ENCODE measurements around the gene FAIM. TPM values are rescaled to one million over a fixed set of nuclear protein-coding genes. Genes with fewer than 3 reads are reported as not detected.
"Not testable (repeated sequence)": the region's sequence is repeated elsewhere in the genome, so short reads cannot be mapped to it uniquely, and the experiment has no call there.

Gene FAIM
- total and polyA plus RNA-seq, 2 donors (not counting 3 experiments of a cell fraction or from before 2014, with no cell fraction given): 2.3 to 11.9 TPM

- no peaks in the 10 kb centered on the region for H3K27me3 ChIP-seq (ENCODE audit: control insufficient read depth in 2 of 2, insufficient read depth in 2 of 2, low read length in 2 of 2)
- FAIRE-seq: no peak
- H3K36me3 ChIP-seq (ENCODE audit: control insufficient read depth in 2 of 2, extremely low read depth in 1 of 2, insufficient read depth in 2 of 2, low read length in 2 of 2): no peaks in the 10 kb centered on the region
- no peaks in the 10 kb centered on the region for H3K9me3 ChIP-seq (replicated peaks; ENCODE audit: control insufficient read depth, insufficient read depth, low read length)
- TF ChIP-seq GATA2 (IDR thresholded peaks at IDR 0.05; ENCODE audit: insufficient read depth, insufficient read length, low read depth, low read length) (no peak), CTCF (IDR thresholded peaks at IDR 0.05; ENCODE audit: extremely low read depth in 1 of 2, insufficient read depth in 1 of 2, low read depth in 1 of 2, low read length in 2 of 2) (no peak), MAX (IDR thresholded peaks at IDR 0.05; ENCODE audit: insufficient read depth, insufficient read length) (no peak), FOS (IDR thresholded peaks at IDR 0.05; ENCODE audit: borderline replicate concordance, insufficient read depth, low read length) (no peak), POLR2A (IDR thresholded peaks at IDR 0.05; ENCODE audit: low read depth, low read length) (no peak), JUN (IDR thresholded peaks at IDR 0.05; ENCODE audit: borderline replicate concordance, insufficient read depth, insufficient read length, low read depth) (no peak), POLR2AphosphoS5 (IDR thresholded peaks at IDR 0.05; ENCODE audit: insufficient read depth, low read depth, low read length) (no peak), MYC (IDR thresholded peaks at IDR 0.05; ENCODE audit: low read depth, low read length) (no peak), EZH2 (IDR thresholded peaks at IDR 0.05; ENCODE audit: borderline replicate concordance, low read depth, low read length, severe bottlenecking) (no peak)
- no peak for DNase-seq (ENCODE audit: low read depth, low spot score)
- H3K27ac ChIP-seq (ENCODE audit: insufficient read depth, low read depth, low read length): no peak overlapping the region
- no peaks in the 10 kb centered on the region for H4K20me1 ChIP-seq (replicated peaks; ENCODE audit: control insufficient read depth, extremely low read depth, insufficient read depth, low read length)
- H2AFZ ChIP-seq (ENCODE audit: low read depth, low read length): no peak overlapping the region
- no peaks in the 10 kb centered on the region for H3K9me1 ChIP-seq (replicated peaks; ENCODE audit: control insufficient read depth, extremely low read depth, insufficient read depth, low read length)
- H3K9ac ChIP-seq (replicated peaks; ENCODE audit: extremely low read depth, insufficient read depth, low read length): no peak overlapping the region
- no TSS peak for BruUV-seq (replicated peaks)
- H3K4me1 ChIP-seq (ENCODE audit: control insufficient read depth, extremely low read depth, insufficient read depth, low read length): no peaks in the 10 kb centered on the region
- H3K4me2 ChIP-seq (ENCODE audit: insufficient read depth, low read length): no peak overlapping the region
- ChIA-PET CTCF (interaction anchor here (1.5 to 2.1 kb wide), 3 partner anchors 10 to 358 kb away, joined by 3 to 6 read pairs (median 4); partner anchors contain the start of gene CEP70), POLR2A (no interaction called here)
- dilution Hi-C loops (cut with MboI; ENCODE audit: extremely low pct_ligation_motif_present, low sequenced_read_pairs): no loop called here
- H3K79me2 ChIP-seq (ENCODE audit: control insufficient read depth, insufficient read depth, low read length): no peaks in the 10 kb centered on the region
- H3K4me3 ChIP-seq (replicated peaks in 1 of 3; ENCODE audit: insufficient read depth in 1 of 3, low read depth in 1 of 3, low read length in 3 of 3): no peak overlapping the region
- intact Hi-C loops (cut with micrococcal nuclease): no loop called here
Observed at GRCh38 chr3:138569090-138569489, 39.5 kb upstream of the FAIM start.

GRCh38 chr3:138569624-138570023, 38.9 kb upstream of the FAIM start:
- H2AFZ ChIP-seq (ENCODE audit: low read depth, low read length); DNase-seq (ENCODE audit: low read depth, low spot score); H3K4me3 ChIP-seq (replicated peaks in 1 of 3; ENCODE audit: insufficient read depth in 1 of 3, low read depth in 1 of 3, low read length in 3 of 3); intact Hi-C loops (cut with micrococcal nuclease); H3K9me1 ChIP-seq (replicated peaks; ENCODE audit: control insufficient read depth, extremely low read depth, insufficient read depth, low read length); H3K9me3 ChIP-seq (replicated peaks; ENCODE audit: control insufficient read depth, insufficient read depth, low read length); H3K36me3 ChIP-seq (ENCODE audit: control insufficient read depth in 2 of 2, extremely low read depth in 1 of 2, insufficient read depth in 2 of 2, low read length in 2 of 2); dilution Hi-C loops (cut with MboI; ENCODE audit: extremely low pct_ligation_motif_present, low sequenced_read_pairs); H3K4me2 ChIP-seq (ENCODE audit: insufficient read depth, low read length); H3K27ac ChIP-seq (ENCODE audit: insufficient read depth, low read depth, low read length); FAIRE-seq; BruUV-seq (replicated peaks); H3K79me2 ChIP-seq (ENCODE audit: control insufficient read depth, insufficient read depth, low read length); H3K9ac ChIP-seq (replicated peaks; ENCODE audit: extremely low read depth, insufficient read depth, low read length); H4K20me1 ChIP-seq (replicated peaks; ENCODE audit: control insufficient read depth, extremely low read depth, insufficient read depth, low read length); H3K4me1 ChIP-seq (ENCODE audit: control insufficient read depth, extremely low read depth, insufficient read depth, low read length); POLR2A ChIA-PET; H3K27me3 ChIP-seq (ENCODE audit: control insufficient read depth in 2 of 2, insufficient read depth in 2 of 2, low read length in 2 of 2): not testable (repeated sequence)
- CTCF ChIA-PET: interaction anchor here (1.0 to 2.1 kb wide), 3 partner anchors 11 to 346 kb away, joined by 3 to 6 read pairs (median 4); partner anchors contain the start of gene CEP70

Measured in endothelial cell of umbilical vein (primary cell).